Dermis microvascular lymphatic vessel endothelial cell (primary cell): ENCODE measurements around the gene ADCY7. TPM values are rescaled to one million over a fixed set of nuclear protein-coding genes. Genes with fewer than 3 reads are reported as not detected.
A peak's percentile ranks its signal among the peaks of the same experiment; 100 is the strongest.
"Not testable (repeated sequence)": the region's sequence is repeated elsewhere in the genome, so short reads cannot be mapped to it uniquely, and the experiment has no call there.

Source experiments
- DNase-seq, 2 donors: peaks; one replicate each; pipeline versions ENCODE4 v3.0.0 to v3.0.0-alpha.2; 2010; ENCODE audit warnings: low read depth in 2 of 2
- total RNA-seq: library from RNA; depleted of rRNA; stranded (reverse); fragments of >200 nt; gene quantifications from 2 replicates; pipeline ENCODE4 v1.2.1, GENCODE V29; 2014

Gene ADCY7
- total RNA-seq, 1 donor from 2014 or later, result 2.8 TPM

GRCh38 chr16:50334106-50334975 is 68.0 kb downstream of the ADCY7 start:
- no peak for DNase-seq

- peak in 1 of 2 donors; percentile 12 for DNase-seq
These were observed 69.0 kb downstream of the ADCY7 start for GRCh38 chr16:50335196-50335958.

- no peak for DNase-seq
These were observed 70.5 kb downstream of the ADCY7 start for GRCh38 chr16:50336884-50337283.

GRCh38 chr16:50338371-50339231 is 72.2 kb downstream of the ADCY7 start:
- DNase-seq, result no peak

GRCh38 chr16:50340578-50340977 is 74.2 kb downstream of the ADCY7 start:
- DNase-seq, result no peak

GRCh38 chr16:50343566-50343965 is 77.2 kb downstream of the ADCY7 start:
- not testable (repeated sequence) for DNase-seq

- not testable (repeated sequence) for DNase-seq
These were observed 78.9 kb downstream of the ADCY7 start for GRCh38 chr16:50345210-50345609.

- no peak for DNase-seq
These were observed 84.8 kb downstream of the ADCY7 start for GRCh38 chr16:50351116-50351515.

- DNase-seq, result no peak
These were observed 85.6 kb downstream of the ADCY7 start for GRCh38 chr16:50351952-50352351.

GRCh38 chr16:50354082-50354481 is 87.7 kb downstream of the ADCY7 start:
- no peak for DNase-seq

- peak; percentile 7 to 30 for DNase-seq
These were observed 88.5 kb downstream of the ADCY7 start for GRCh38 chr16:50354629-50355456.

GRCh38 chr16:50359626-50360025 is 93.3 kb downstream of the ADCY7 start:
- DNase-seq, result no peak

GRCh38 chr16:50360033-50360778 is 93.9 kb downstream of the ADCY7 start:
- no peak for DNase-seq

- DNase-seq, result no peak
These were observed 94.4 kb downstream of the ADCY7 start for GRCh38 chr16:50360779-50361178.

- DNase-seq, result no peak
These were observed 97.3 kb downstream of the ADCY7 start for GRCh38 chr16:50363656-50364055.

GRCh38 chr16:50365791-50366575 is 99.6 kb downstream of the ADCY7 start:
- no peak for DNase-seq
